Chondrocyte (in vitro differentiated cells): ENCODE results near the gene CBX4. TPM values are rescaled to one million over a fixed set of nuclear protein-coding genes. Genes with fewer than 3 reads are reported as not detected.

Source experiments
- DNase-seq: peaks from one replicate; pipeline ENCODE4 v3.0.0; 2021; ENCODE audit warnings: mixed read lengths, low spot score
- H3K27ac Mint-ChIP-seq: one replicate; pipeline ENCODE4 v1.8.0; 2021; ENCODE audit warnings: mild to moderate bottlenecking, moderate library complexity, mixed read lengths; ENCODE audit not compliant: unreplicated experiment
- H3K27me3 Mint-ChIP-seq: 2 replicates; pipeline ENCODE4 v1.8.0; 2021; ENCODE audit warnings: low read depth, mixed read lengths
- H3K36me3 Mint-ChIP-seq: 2 replicates; pipeline ENCODE4 v1.8.0; 2021; ENCODE audit warnings: low read depth, mixed read lengths
- H3K4me1 Mint-ChIP-seq: 2 replicates; pipeline ENCODE4 v1.8.0; 2021; ENCODE audit warnings: low read depth, mild to moderate bottlenecking, mixed read lengths
- H3K4me3 Mint-ChIP-seq: one replicate; pipeline ENCODE4 v1.8.0; 2021; ENCODE audit warnings: mild to moderate bottlenecking, moderate library complexity, mixed read lengths; ENCODE audit not compliant: unreplicated experiment
- H3K9me3 Mint-ChIP-seq: 2 replicates; pipeline ENCODE4 v1.8.0; 2021; ENCODE audit warnings: low read depth, mixed read lengths
- total RNA-seq: library from RNA; stranded (reverse); gene quantifications from 3 replicates; pipeline ENCODE4 v1.2.1, GENCODE V29; 2021
- TF ChIP-seq, protein P1 (sequence below): fragments of 200-600 bp; sonication (generic); IDR thresholded peaks from 2 replicates; pipeline ENCODE4 v1.5.0; 2021; ENCODE audit warnings: antibody characterized with exemption, mild to moderate bottlenecking, moderate library complexity

The CBX4 gene
- total RNA-seq, 1 donor from 2014 or later, result 26.8 TPM

DNA sequence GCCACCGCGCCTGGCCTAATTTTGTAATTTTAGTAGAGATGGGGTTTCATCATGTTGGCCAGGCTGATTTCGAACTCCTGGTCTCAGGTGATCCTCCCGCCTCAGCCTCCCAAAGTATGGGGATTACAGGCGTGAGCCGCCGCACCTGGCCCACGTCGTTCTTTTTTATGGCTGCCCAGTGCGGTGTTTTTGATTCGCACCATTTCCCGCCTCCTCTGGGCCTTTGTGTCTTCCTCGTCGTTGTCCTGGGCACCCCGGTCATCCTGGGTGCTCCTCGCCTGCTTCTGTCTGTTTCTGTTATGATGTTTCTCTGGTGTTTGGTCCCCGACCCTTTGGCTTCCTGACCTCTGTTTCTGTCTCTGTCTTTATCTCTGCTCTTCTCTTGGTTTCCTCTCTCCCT is 15.0 kb downstream of the CBX4 start:
- H3K27ac Mint-ChIP-seq, result no peak overlapping the region
- H3K9me3 Mint-ChIP-seq, result no peaks in the 10 kb centered on the region
- TF ChIP-seq, protein P1, sequence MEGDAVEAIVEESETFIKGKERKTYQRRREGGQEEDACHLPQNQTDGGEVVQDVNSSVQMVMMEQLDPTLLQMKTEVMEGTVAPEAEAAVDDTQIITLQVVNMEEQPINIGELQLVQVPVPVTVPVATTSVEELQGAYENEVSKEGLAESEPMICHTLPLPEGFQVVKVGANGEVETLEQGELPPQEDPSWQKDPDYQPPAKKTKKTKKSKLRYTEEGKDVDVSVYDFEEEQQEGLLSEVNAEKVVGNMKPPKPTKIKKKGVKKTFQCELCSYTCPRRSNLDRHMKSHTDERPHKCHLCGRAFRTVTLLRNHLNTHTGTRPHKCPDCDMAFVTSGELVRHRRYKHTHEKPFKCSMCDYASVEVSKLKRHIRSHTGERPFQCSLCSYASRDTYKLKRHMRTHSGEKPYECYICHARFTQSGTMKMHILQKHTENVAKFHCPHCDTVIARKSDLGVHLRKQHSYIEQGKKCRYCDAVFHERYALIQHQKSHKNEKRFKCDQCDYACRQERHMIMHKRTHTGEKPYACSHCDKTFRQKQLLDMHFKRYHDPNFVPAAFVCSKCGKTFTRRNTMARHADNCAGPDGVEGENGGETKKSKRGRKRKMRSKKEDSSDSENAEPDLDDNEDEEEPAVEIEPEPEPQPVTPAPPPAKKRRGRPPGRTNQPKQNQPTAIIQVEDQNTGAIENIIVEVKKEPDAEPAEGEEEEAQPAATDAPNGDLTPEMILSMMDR, result no peak
- DNase-seq, result no peak
- no peaks in the 10 kb centered on the region for H3K36me3 Mint-ChIP-seq
- peaks cover 9% of the 10 kb centered on the region for H3K4me1 Mint-ChIP-seq
- peaks cover 6% of the 10 kb centered on the region for H3K27me3 Mint-ChIP-seq
- no peak overlapping the region for H3K4me3 Mint-ChIP-seq

DNA sequence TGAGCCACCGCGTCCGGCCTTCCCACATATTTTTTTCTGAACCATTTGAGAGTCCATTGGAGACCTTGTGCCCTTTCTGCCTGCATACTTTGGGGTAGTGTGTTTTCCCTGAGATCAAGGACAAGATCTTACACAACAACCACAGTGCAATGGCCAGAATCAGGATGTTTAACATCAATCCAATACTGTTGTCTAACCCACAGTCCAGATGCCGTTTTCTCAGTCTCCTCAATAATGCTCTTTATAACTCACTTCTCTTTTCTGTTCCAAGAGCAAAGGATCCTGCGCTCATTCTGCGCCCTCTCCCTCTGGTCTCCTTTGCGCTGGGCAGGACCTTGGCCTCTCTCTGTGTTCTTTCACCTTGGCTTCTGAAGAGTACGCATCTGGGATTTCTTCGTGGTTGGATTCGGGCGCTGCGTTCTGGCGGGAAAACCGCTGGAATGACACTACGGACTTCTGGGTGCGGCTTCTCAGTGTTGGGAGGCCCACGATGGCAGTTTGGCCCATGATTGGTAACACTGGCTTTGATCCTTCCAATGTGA is 16.6 kb downstream of the CBX4 start:
- no peak overlapping the region for H3K4me3 Mint-ChIP-seq
- no peak overlapping the region for H3K27ac Mint-ChIP-seq
- H3K27me3 Mint-ChIP-seq, result peaks cover 8% of the 10 kb centered on the region
- H3K4me1 Mint-ChIP-seq, result no peaks in the 10 kb centered on the region
- no peaks in the 10 kb centered on the region for H3K9me3 Mint-ChIP-seq
- TF ChIP-seq, protein P1, result no peak
- no peaks in the 10 kb centered on the region for H3K36me3 Mint-ChIP-seq
- no peak for DNase-seq

DNA sequence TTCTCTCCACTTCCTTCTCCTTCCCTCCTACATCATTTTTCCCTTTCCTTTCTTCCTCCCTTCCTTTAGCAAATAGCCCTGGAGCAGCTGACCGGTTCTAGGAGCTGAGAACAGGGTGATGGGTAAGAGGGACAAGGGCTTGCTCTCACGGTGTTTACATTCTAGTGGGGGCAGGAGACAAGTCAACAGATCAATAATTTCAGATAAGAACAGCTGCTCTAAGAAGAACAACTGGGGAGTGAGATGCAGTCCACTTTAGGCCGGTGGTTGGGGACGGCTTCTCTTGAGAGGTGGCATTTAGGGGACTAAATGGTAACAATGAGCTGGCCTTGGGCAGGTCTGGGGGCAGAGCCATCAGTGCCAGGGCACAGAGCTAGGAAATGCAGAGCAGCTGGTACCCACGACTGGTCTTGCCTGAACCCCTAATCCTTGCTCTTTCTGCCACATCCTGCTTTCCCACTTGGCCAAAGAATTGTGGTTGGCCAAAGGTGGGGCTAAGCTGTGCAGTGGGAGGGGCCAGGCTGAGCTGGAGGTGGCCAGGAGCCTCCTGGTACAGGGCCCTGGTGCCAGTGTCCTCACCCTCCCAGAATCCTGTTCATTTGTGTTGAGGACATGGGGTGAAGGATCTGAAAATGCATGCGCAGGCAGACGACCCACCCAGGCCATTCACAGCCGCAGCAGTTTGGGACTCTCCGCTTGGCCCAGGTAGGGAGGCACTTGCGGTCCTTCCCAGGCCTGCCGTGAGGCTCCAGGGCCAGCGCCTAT is 17.7 kb downstream of the CBX4 start:
- TF ChIP-seq, protein P1, result no peak
- peaks cover 13% of the 10 kb centered on the region for H3K27me3 Mint-ChIP-seq
- no peaks in the 10 kb centered on the region for H3K4me1 Mint-ChIP-seq
- no peak overlapping the region for H3K4me3 Mint-ChIP-seq
- H3K36me3 Mint-ChIP-seq, result no peaks in the 10 kb centered on the region
- no peak for DNase-seq
- no peak overlapping the region for H3K27ac Mint-ChIP-seq
- H3K9me3 Mint-ChIP-seq, result no peaks in the 10 kb centered on the region

DNA sequence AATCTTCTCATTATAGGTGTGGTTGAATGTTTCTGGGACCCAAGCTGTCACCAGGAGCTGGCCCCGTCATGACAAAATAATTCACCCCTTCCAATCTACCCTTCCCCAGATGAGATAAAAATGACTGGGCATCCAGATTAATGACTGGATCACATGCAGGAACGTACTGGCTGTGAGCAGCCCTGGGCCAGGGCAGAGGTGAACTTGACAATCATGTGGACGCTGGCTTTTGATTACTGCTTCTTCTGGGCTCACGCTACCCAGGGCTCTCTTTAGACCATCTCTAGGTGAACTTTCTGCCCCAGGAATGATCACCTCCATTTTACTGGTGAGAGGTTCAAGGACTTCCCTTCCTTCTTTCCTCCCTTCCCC is 18.3 kb downstream of the CBX4 start:
- TF ChIP-seq, protein P1, result no peak
- Mint-ChIP-seq H3K4me3 (no peak overlapping the region), H3K4me1 (peaks cover 2% of the 10 kb centered on the region), H3K27me3 (peaks cover 18% of the 10 kb centered on the region), H3K36me3 (no peaks in the 10 kb centered on the region), H3K9me3 (no peaks in the 10 kb centered on the region), H3K27ac (no peak overlapping the region)
- DNase-seq, result no peak

DNA sequence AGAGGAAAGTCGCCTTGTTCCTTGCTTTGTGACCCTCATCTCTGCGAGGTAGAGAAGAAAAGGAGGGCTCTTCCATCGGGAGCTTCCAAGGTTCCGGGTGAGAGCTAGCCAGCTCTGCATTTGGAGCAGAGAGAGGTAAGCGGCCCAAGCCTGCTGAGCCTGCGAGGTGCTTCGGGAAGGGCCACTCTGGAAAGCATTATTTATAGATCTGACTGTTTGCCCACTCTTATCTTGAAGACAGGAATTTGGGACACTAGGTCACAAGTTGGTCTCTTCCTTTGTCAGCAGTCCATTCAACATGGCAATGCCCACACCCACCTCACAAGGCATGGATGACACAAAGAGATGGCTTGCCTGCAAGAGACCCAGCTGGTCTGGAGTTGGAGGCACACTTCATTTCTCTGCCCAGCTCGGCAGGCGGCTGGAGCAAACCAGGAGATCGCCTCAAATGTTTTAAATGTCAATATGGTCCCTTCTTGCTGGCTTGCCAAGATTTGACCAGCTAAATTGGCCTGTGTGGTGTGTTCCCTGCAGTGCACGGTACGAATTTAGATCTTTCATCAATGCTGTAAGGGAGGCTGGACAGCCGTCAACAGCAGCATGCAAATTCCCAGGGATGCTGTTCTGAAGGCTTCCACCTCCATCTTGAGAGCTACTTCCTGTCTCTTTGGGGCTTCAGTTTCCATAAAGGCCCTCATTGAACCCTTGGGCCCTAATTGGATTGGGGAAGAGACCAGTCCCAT is 19.5 kb downstream of the CBX4 start:
- TF ChIP-seq, protein P1, result no peak
- DNase-seq, result no peak
- no peaks in the 10 kb centered on the region for H3K9me3 Mint-ChIP-seq
- no peak overlapping the region for H3K27ac Mint-ChIP-seq
- peaks cover 19% of the 10 kb centered on the region for H3K27me3 Mint-ChIP-seq
- H3K36me3 Mint-ChIP-seq, result no peaks in the 10 kb centered on the region
- no peak overlapping the region for H3K4me3 Mint-ChIP-seq
- peaks cover 3% of the 10 kb centered on the region for H3K4me1 Mint-ChIP-seq
